HepG2 (cell line): ENCODE measurements around the gene RHBDF2. TPM values are rescaled to one million over a fixed set of nuclear protein-coding genes. Genes with fewer than 3 reads are reported as not detected.

Experiments
- GFI1 ChIP-seq: sonication (generic); formaldehyde crosslinking; IDR thresholded peaks from 2 replicates; pipeline ENCODE4 v1.5.0; 2020; ENCODE audit warnings: missing genetic modification reagents, mild to moderate bottlenecking, borderline replicate concordance
- GLI4 ChIP-seq: sonication (generic); formaldehyde crosslinking; IDR thresholded peaks from 2 replicates; pipeline ENCODE4 v1.5.1; 2020; ENCODE audit warnings: missing genetic modification reagents, mild to moderate bottlenecking, moderate library complexity, borderline replicate concordance
- HHEX ChIP-seq: IDR thresholded peaks from 2 replicates; pipeline ENCODE4 v1.6.1; 2016; ENCODE audit warnings: control low read depth
- KDM1A ChIP-seq: IDR thresholded peaks from 2 replicates; pipeline ENCODE4 v1.6.1; 2016; ENCODE audit warnings: missing compliant biosample characterization
- KIAA2018 ChIP-seq: sonication (generic); formaldehyde crosslinking; IDR thresholded peaks from 2 replicates; pipeline ENCODE4 v1.5.0; 2020; ENCODE audit warnings: mild to moderate bottlenecking, missing genetic modification reagents, borderline replicate concordance
- LCORL ChIP-seq, 2 experiments: fragments of 450-650 bp in 1 of 2; sonication (generic) in 1 of 2; formaldehyde crosslinking in 1 of 2; IDR thresholded peaks; 2 replicates each; pipeline versions ENCODE4 v1.5.0 to v1.6.1; 2017 to 2020; ENCODE audit warnings: antibody characterized with exemption in 1 of 2, missing genetic modification reagents in 1 of 2
- LRRFIP1 ChIP-seq: sonication (generic); formaldehyde crosslinking; conservative IDR thresholded peaks from 2 replicates; pipeline ENCODE4 v1.4.0; 2020; ENCODE audit warnings: missing genetic modification reagents
- MAFF ChIP-seq: IDR thresholded peaks from 2 replicates; pipeline ENCODE4 v1.6.1; 2011; ENCODE audit warnings: low read depth, low read length, improper control_type of control experiment
- NFATC3 ChIP-seq: sonication (generic); formaldehyde crosslinking; IDR thresholded peaks from 2 replicates; pipeline ENCODE4 v1.5.1; 2020; ENCODE audit warnings: mild to moderate bottlenecking, missing genetic modification reagents
- NR2F1 ChIP-seq, 2 experiments: fragments of 450-650 bp in 1 of 2; formaldehyde crosslinking in 1 of 2; IDR thresholded peaks; 2 replicates each; pipeline versions ENCODE4 v1.5.0 to v1.6.1; 2016 to 2020; ENCODE audit warnings: mild to moderate bottlenecking in 1 of 2, missing compliant biosample characterization in 1 of 2, missing genetic modification reagents in 1 of 2, moderate library complexity in 1 of 2
- SMYD3 ChIP-seq: sonication (generic); formaldehyde crosslinking; IDR thresholded peaks from 2 replicates; pipeline ENCODE4 v1.8.1; 2023; ENCODE audit warnings: mild to moderate bottlenecking, missing genetic modification reagents
- ZNF292 ChIP-seq: sonication (generic); formaldehyde crosslinking; IDR thresholded peaks from 2 replicates; pipeline ENCODE4 v1.8.1; 2022; ENCODE audit warnings: mild to moderate bottlenecking, low read depth, missing genetic modification reagents, borderline replicate concordance
- ZNF335 ChIP-seq: sonication (generic); formaldehyde crosslinking; IDR thresholded peaks from 2 replicates; pipeline ENCODE4 v1.4.0; 2020; ENCODE audit warnings: missing genetic modification reagents
- polyA plus RNA-seq, 8 experiments: library from polyadenylated mRNA; depleted of rRNA in 3 of 8; stranded (reverse) in 7 of 8; unstranded in 1 of 8; fragments of >200 nt; fragmentation: Illumina TruSeq in 4 of 8; extraction: Trizol in 4 of 8; gene quantifications; 2 replicates each; pipeline versions ENCODE4 v1.2.1 to v1.2.3, GENCODE V29; 2011 to 2016; ENCODE audit warnings: low read depth in 4 of 8, missing spikeins in 1 of 8, mixed read lengths in 1 of 8; ENCODE audit not compliant: insufficient read depth in 1 of 8
- total RNA-seq, 5 experiments: library from RNA; depleted of rRNA; stranded (reverse); fragments of >200 nt; fragmentation: Illumina TruSeq; extraction: Trizol; gene quantifications; 2 replicates each; pipeline ENCODE4 v1.2.3, GENCODE V29; 2016; ENCODE audit warnings: low read depth in 1 of 5
- TF ChIP-seq, protein P1 (sequence below): sonication (generic); formaldehyde crosslinking; IDR thresholded peaks from 2 replicates; pipeline ENCODE4 v1.8.1; 2022; ENCODE audit warnings: low read depth, mild to moderate bottlenecking, missing genetic modification reagents

The RHBDF2 gene
- total and polyA plus RNA-seq, 2 of the 13 experiments (the other 11 are each of a cell fraction or from before 2014, with no cell fraction given) = 7.8 to 24.2 TPM

DNA sequence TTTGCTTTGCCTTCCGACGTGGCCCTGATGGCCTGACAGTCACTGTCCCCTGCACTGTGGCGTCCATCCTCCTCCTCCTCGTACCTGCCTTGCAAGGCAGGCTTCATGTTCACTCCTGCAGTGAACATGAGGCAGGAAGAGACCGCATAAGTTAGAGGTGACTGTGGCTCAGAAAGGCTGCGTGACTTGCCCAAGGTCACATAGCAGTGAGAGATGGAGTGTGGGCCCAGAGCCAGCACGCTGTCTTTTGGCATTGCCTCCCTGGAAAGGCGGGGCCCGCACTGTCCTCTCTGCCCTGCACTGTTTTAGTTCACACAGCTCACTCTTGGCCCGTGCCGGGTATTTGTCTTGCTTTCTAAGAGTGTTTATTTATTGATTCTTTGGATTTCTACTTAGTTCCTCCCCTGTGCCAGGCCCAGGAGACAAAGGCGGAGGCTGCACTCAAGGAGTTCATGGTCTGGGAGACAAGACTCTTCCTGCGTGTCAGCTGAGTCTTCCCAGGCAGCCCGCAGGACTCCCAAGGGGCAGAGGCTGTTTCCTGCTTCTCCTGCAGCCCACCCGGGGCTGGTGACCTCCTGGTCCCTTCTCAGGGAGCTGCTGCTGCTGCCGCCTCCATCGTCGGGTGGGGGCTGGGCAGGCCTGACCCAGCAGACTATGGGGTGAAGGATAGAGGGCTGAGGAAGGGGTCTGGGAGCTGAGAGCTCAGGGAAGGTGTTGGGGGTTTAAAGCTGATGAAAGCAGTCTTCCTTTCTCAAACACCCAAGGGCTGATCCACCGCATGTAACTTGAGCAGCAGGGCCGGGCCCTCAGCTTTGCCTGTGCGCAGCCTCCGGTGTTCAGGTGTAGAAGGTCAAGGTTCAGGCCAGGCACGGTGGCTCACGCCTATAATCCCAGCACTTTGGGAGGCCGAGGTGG, 23.6 kb upstream of the RHBDF2 start (continued):
- TF ChIP-seq, protein P1, sequence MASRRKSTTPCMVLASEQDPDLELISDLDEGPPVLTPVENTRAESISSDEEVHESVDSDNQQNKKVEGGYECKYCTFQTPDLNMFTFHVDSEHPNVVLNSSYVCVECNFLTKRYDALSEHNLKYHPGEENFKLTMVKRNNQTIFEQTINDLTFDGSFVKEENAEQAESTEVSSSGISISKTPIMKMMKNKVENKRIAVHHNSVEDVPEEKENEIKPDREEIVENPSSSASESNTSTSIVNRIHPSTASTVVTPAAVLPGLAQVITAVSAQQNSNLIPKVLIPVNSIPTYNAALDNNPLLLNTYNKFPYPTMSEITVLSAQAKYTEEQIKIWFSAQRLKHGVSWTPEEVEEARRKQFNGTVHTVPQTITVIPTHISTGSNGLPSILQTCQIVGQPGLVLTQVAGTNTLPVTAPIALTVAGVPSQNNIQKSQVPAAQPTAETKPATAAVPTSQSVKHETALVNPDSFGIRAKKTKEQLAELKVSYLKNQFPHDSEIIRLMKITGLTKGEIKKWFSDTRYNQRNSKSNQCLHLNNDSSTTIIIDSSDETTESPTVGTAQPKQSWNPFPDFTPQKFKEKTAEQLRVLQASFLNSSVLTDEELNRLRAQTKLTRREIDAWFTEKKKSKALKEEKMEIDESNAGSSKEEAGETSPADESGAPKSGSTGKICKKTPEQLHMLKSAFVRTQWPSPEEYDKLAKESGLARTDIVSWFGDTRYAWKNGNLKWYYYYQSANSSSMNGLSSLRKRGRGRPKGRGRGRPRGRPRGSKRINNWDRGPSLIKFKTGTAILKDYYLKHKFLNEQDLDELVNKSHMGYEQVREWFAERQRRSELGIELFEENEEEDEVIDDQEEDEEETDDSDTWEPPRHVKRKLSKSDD (CRISPR knock-in tag) = no peak
- TF ChIP-seq HHEX (CRISPR knock-in tag) (no peak), GLI4 (CRISPR knock-in tag) (peak; percentile 28; the same call in 1 of the 2 replicates), KIAA2018 (CRISPR knock-in tag) (0 out of 2 replicates have a peak, but pooled peaks have one; percentile 22), ZNF292 (CRISPR knock-in tag) (peak; percentile 38; the same call in 1 of the 2 replicates), SMYD3 (CRISPR knock-in tag) (no peak), NR2F1 (CRISPR knock-in tag; IDR thresholded peaks at IDR 0.05) (peak in 1 of 2 experiments; percentile 56; a peak in 3 of 4 replicates), ZNF335 (CRISPR knock-in tag) (no peak), MAFF (no peak), NFATC3 (CRISPR knock-in tag) (no peak), LRRFIP1 (no peak), LCORL (IDR thresholded peaks at IDR 0.05) (no peak), LCORL (CRISPR knock-in tag; IDR thresholded peaks at IDR 0.05) (peak; percentile 82), KDM1A (CRISPR knock-in tag) (peak; percentile 85), GFI1 (CRISPR knock-in tag) (no peak)
